22Rv1 (cell line): ENCODE measurements around the gene BIN1.

Experiments
- H3K27ac ChIP-seq: fragments of 450-650 bp; 2 replicates; pipeline ENCODE4 v1.5.1; 2017
- CTCF ChIP-seq: fragments of 450-650 bp; IDR thresholded peaks from 2 replicates; pipeline ENCODE4 v1.5.1; 2017; ENCODE audit warnings: mild to moderate bottlenecking
- ZFX ChIP-seq: fragments of 450-650 bp; IDR thresholded peaks from 2 replicates; pipeline ENCODE4 v1.6.1; 2017; ENCODE audit warnings: antibody characterized with exemption, borderline replicate concordance

The BIN1 gene

GRCh38 chr2:127072396-127072795, 34.6 kb downstream of the BIN1 start:
- no peak overlapping the region for H3K27ac ChIP-seq
- no peak for TF ChIP-seq CTCF
- TF ChIP-seq ZFX = no peak

GRCh38 chr2:127071901-127072328, 35.0 kb downstream of the BIN1 start:
- TF ChIP-seq ZFX (no peak), CTCF (no peak)
- H3K27ac ChIP-seq = no peak overlapping the region

- no peak overlapping the region for H3K27ac ChIP-seq
- no peak for TF ChIP-seq ZFX
- no peak for TF ChIP-seq CTCF
Measured at GRCh38 chr2:127070221-127070620, 36.7 kb downstream of the BIN1 start.

- H3K27ac ChIP-seq = no peak overlapping the region
- TF ChIP-seq ZFX (no peak), CTCF (no peak)
Measured at GRCh38 chr2:127069536-127069935, 37.4 kb downstream of the BIN1 start.

GRCh38 chr2:127069003-127069402, 38.0 kb downstream of the BIN1 start:
- TF ChIP-seq ZFX = no peak
- TF ChIP-seq CTCF = no peak
- H3K27ac ChIP-seq = no peak overlapping the region

- H3K27ac ChIP-seq = no peak overlapping the region
Measured at GRCh38 chr2:127068351-127068741, 38.6 kb downstream of the BIN1 start.

More at GRCh38 chr2:127068351-127068741, 38.6 kb downstream of the BIN1 start:
- TF ChIP-seq CTCF (peak; percentile 18), ZFX (no peak)
